ENCODE results near the gene TBC1D22A.

The TBC1D22A gene, protein sequence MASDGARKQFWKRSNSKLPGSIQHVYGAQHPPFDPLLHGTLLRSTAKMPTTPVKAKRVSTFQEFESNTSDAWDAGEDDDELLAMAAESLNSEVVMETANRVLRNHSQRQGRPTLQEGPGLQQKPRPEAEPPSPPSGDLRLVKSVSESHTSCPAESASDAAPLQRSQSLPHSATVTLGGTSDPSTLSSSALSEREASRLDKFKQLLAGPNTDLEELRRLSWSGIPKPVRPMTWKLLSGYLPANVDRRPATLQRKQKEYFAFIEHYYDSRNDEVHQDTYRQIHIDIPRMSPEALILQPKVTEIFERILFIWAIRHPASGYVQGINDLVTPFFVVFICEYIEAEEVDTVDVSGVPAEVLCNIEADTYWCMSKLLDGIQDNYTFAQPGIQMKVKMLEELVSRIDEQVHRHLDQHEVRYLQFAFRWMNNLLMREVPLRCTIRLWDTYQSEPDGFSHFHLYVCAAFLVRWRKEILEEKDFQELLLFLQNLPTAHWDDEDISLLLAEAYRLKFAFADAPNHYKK

GRCh38 chr22:46762238-46763050 lies at the start of gene TBC1D22A:
Gene TBC1D22A (plus strand): TSS chr22:46762650. CDS start chr22:46762787, 137 bp downstream.
- no peak for TF ChIP-seq ZNF274 (IDR thresholded peaks at IDR 0.05; ENCODE audit: low read depth, low read length)

DNA sequence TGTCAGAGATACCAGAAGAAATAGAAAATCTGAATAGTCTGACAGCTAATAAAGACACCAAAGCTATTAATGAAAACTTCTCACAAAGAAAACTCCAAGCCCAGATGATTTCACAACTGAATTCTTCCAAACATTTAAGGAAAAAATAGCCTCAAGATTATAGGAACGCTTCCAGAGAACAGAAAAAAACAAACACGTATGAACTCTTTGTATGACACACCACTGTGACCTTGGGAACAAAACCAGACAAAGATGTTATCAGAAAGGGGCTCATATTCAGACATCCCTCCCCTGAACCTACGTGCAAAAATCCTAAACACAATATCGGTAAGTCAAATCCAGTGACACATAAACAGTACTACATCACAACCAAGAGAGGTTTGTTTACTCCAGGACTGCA lies 47.9 kb upstream of the TBC1D22A start:
- no peak for TF ChIP-seq ZNF274 (IDR thresholded peaks at IDR 0.05; ENCODE audit: low read depth, low read length)
- no peak overlapping the region for H3K4me3 ChIP-seq (ENCODE audit: low read length)

More at GRCh38 chr22:46762238-46763050, at the start of gene TBC1D22A:
- peak within 1 kb of the TSS; percentile 86 for H3K4me3 ChIP-seq (ENCODE audit: low read length)

- no peak for TF ChIP-seq ZNF274 (IDR thresholded peaks at IDR 0.05; ENCODE audit: low read depth, low read length)
- H3K4me3 ChIP-seq (ENCODE audit: low read length): no peak overlapping the region
Measured at GRCh38 chr22:46719921-46720320, 42.5 kb upstream of the TBC1D22A start.

DNA sequence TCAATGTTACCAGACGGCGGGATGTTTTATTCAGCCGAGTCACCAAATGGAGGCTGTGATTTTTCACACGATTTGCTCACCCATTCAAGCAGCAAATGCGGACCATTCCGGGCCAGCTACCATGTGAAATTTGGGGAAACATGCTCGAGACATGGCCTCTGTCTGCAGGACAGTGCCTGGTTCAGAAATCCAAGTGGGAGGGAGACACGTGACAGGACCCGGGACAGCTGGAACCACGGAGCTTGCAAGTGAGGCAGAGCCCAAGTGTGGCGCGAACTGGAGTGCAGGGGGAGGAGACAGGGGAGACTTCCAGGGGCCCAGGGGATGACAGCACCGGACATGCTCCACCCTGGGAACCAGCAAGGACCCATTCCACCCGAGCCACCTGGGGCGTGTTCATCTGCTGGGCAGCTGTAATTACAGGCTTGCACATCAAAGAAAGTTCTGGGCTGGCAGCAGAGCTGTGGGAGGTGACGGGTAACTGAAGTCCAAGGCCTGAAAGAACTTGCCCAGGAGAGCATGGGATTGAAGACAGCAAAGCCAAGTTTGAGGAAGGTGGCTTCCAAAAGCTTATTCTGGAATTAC lies 40.9 kb upstream of the TBC1D22A start:
- TF ChIP-seq ZNF274 (IDR thresholded peaks at IDR 0.05; ENCODE audit: low read depth, low read length): no peak
- no peak overlapping the region for H3K4me3 ChIP-seq (ENCODE audit: low read length)

DNA sequence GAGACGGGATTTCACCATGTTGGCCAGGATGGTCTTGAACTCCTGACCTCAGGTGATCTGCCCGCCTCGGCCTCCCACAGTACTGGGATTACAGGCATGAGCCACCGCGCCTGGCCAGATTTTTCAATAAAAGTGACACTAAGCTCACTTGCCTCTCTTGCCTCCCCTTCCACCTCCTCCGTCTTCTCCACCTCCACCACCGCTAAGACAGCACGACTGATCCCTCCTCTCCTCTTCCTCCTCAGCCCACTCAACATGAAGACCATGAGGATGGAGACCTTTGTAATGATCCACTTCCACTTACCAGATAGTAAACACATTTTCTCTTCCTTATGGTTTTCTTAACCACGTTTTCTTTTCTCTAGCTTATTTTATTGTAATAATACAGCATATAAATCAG lies 38.6 kb upstream of the TBC1D22A start:
- no peak overlapping the region for H3K4me3 ChIP-seq (ENCODE audit: low read length)
- no peak for TF ChIP-seq ZNF274 (IDR thresholded peaks at IDR 0.05; ENCODE audit: low read depth, low read length)

- H3K4me3 ChIP-seq (ENCODE audit: low read length): no peak overlapping the region
- no peak for TF ChIP-seq ZNF274 (IDR thresholded peaks at IDR 0.05; ENCODE audit: low read depth, low read length)
Measured at GRCh38 chr22:46725096-46725495, 37.4 kb upstream of the TBC1D22A start.

DNA sequence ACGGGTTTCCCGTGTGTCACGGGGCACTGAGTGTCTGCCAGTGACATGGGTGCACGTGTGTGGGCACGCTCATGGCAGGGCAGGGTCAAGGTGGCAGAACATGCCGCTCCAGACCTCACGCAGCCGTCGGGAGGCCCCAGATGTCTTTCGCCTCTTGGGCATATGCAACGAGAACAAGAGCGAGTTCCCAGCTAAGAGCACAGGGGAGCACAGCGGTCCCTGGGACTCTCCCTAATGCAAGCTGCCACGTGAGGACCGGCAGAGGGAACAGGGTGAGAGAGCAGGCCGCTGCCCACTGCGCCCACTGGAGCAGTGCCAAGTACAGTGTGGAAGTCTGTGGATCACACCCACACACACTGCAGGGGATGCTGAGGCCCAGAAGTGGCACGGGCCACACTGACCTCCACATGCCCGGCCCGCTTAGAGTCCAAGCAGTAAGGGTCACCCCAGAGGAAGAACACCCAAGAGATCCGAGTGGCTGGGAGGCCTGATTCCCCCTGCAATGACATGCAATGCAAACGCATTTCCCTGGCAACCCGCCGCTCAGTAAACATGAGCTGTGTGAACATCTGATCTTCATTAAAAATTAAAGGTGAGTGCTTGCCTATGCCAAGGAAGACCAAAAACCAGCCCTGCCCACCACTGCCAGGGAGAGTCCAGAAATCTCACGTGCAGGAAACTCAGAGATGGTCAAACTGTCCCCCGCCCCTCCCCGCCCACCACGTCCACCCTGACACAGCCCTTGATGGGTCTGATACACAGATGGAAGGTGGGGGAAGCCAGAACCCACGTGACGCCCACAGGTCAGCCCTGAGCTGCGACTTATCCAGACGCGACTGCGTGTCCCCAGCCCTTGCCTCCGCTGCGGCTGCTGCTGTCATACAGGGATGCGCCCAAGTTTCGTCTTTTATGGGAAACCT lies 36.1 kb upstream of the TBC1D22A start:
- no peak for TF ChIP-seq ZNF274 (IDR thresholded peaks at IDR 0.05; ENCODE audit: low read depth, low read length)
- H3K4me3 ChIP-seq (ENCODE audit: low read length): no peak overlapping the region

GRCh38 chr22:46726986-46727317 lies 35.5 kb upstream of the TBC1D22A start:
- peak overlapping the region; percentile 3; the same call in 1 of the 2 replicates for H3K4me3 ChIP-seq (ENCODE audit: low read length)
- no peak for TF ChIP-seq ZNF274 (IDR thresholded peaks at IDR 0.05; ENCODE audit: low read depth, low read length)

DNA sequence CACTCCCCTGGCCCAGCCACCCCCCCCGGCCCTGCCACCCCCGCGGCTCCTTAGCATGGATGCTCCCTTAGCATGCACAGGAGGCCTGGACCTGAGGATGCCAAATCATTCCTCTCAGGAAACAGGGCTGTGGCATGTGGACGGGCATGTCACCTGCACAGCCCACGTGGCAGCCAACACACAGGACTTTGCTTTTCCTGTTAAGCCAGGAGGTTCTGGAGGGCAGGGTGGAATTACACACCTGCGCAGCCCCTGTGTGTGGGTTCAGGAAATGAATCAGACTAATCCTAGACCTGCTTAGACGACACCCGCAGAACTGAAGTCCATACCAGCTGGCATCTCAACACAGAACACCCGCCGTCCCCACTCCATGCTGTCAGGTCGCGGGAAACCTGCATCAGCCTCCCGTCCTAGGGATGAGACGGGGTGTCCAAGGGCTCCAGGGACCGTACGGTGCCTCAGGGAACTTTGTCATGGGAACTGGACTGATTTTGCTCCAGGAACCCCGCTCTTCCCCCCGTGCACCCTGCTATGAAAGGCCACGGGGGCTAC lies 34.6 kb upstream of the TBC1D22A start:
- no peak for TF ChIP-seq ZNF274 (IDR thresholded peaks at IDR 0.05; ENCODE audit: low read depth, low read length)

DNA sequence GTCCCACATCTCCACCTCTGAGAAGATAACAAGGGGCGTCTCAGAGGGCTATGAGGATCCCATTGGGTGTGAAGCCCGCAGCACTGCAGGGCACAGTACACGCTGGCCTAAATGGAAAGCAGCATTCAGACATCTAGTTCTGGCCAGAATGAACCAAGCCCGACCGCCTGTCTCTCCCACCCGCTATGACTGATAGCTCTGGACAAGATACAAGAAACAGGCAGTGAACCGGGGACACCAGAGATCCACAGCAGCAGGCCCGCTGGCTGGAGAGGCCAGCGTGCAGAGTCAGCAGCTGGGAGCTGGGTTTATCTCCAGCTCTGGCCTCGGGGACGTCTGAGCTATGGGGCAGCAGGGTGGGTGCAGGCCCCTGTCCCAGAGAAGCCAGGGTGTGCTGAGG lies 34.0 kb upstream of the TBC1D22A start:
- TF ChIP-seq ZNF274 (IDR thresholded peaks at IDR 0.05; ENCODE audit: low read depth, low read length): no peak
- H3K4me3 ChIP-seq (ENCODE audit: low read length): no peak overlapping the region

More for the DNA sequence above, 34.6 kb upstream of the TBC1D22A start:
- H3K4me3 ChIP-seq (ENCODE audit: low read length): no peak overlapping the region

DNA sequence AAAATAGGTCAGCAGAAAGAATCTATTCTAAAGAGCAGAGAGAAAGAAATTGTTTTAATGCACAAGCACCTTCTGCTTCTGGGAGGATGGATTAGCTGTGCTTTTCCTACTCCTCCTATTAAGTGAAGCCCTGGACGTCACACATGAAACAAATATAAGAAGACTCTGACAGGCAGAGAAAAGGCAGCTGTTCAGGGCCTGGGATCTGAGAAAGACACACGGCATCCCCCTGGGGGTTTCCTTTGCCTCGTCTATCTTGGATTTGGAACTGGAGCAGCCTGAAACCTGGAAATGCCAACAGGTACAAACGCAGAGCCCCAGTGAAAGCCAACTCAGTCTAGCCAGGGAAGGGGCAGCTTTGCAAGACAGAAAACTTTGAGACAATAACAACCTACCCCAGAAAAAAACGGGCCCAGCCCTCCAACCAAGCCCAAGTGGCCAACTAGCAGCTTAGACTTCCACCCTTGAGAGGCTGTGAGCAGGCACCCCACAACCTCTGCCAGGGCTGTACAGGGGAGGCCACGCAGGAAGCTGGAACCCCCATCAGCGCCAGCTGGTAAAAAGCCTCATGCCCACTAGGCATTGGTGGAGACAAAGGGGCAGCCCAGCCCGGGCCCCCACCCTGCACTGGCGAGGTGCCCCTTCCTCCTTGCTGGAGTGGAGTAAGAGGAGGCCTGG lies 31.7 kb upstream of the TBC1D22A start:
- no peak for TF ChIP-seq ZNF274 (IDR thresholded peaks at IDR 0.05; ENCODE audit: low read depth, low read length)
- H3K4me3 ChIP-seq (ENCODE audit: low read length): no peak overlapping the region

DNA sequence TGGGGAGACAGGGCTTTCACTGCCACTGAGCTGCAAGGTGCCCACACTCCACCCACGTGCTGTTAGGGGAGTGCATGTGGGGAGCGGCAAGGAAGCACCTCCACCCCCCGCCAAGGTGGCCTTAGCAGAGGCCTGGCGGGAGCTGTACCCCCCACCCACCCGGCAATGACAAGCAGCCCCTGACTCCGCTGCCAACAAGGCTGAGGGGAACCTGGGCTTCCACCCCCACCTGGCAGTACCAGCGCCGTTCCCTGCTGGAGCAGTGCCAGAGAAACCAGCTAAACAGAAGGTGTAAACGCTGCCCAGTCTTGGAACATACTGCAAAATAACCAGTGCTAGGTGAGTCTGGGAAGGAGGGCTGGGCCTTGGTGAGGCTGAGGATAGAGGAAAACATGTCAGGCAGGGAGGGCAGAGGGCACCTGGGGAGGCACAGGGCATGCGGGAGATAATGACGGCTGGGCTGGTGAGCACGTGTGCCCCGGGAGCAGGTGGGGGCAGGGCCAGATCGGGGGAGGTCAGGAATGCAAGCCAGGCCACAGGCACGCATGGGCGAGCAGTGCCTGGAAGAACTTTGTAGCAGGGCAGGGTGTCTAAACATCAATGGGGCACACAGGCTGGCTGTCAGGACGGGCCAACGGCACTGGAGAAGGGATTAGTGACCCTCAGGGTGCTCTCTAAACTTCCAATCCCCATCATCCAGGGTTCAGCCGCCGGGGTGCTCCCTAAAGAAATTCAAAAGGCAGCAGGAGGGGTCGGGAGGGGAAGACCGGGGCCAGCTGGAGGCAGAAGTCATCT lies 31.0 kb upstream of the TBC1D22A start:
- H3K4me3 ChIP-seq (ENCODE audit: low read length): no peak overlapping the region
- TF ChIP-seq ZNF274 (IDR thresholded peaks at IDR 0.05; ENCODE audit: low read depth, low read length): no peak
